ENCODE results near the gene VDAC2. TPM values are rescaled to one million over a fixed set of nuclear protein-coding genes. Genes with fewer than 3 reads are reported as not detected.

Gene VDAC2
- total and polyA plus RNA-seq, 10 of the 15 experiments (the other 5 are each of a cell fraction or from before 2014, with no cell fraction given) = 73.4 to 294 (median 146) TPM

GRCh38 chr10:75265856-75266255 is 55.3 kb downstream of the VDAC2 start:
- 1% methylated on average over 6 of the region's 6 CpGs for WGBS (ENCODE audit: insufficient coverage, insufficient replicate concordance, low lambda C conversion rate, missing lambda C conversion rate)
- TF ChIP-seq POU2F2 (IDR thresholded peaks at IDR 0.05; ENCODE audit: borderline replicate concordance, low read depth, low read length) (no peak), ZBTB4 (CRISPR knock-in tag; IDR thresholded peaks at IDR 0.05) (no peak), ZNF622 (IDR thresholded peaks at IDR 0.05) (no peak), USF2 (IDR thresholded peaks at IDR 0.05; ENCODE audit: borderline replicate concordance, low read depth, low read length) (no peak), PKNOX1 (IDR thresholded peaks at IDR 0.05) (no peak), TAF1 (IDR thresholded peaks at IDR 0.05; ENCODE audit: borderline replicate concordance, low read depth, low read length) (no peak), ELK1 (IDR thresholded peaks at IDR 0.05; ENCODE audit: low read depth, low read length) (no peak), FOS (IDR thresholded peaks at IDR 0.05; ENCODE audit: borderline replicate concordance, extremely low read depth, insufficient read length) (no peak), KAT2A (conservative IDR thresholded peaks at IDR 0.05; ENCODE audit: control insufficient read depth, low read depth, low read length) (no peak), SRF (IDR thresholded peaks at IDR 0.05; ENCODE audit: low read depth in 2 of 2, low read length in 2 of 2) (no peak), POLR2A (IDR thresholded peaks at IDR 0.05; ENCODE audit: low read depth, low read length) (no peak), NFIC (IDR thresholded peaks at IDR 0.05; ENCODE audit: low read depth, low read length) (no peak), HDGF (IDR thresholded peaks at IDR 0.05) (no peak), ESRRA (IDR thresholded peaks at IDR 0.05; ENCODE audit: low read length) (no peak), E4F1 (IDR thresholded peaks at IDR 0.05; ENCODE audit: borderline replicate concordance, partially characterized antibody) (no peak), MYB (IDR thresholded peaks at IDR 0.05; ENCODE audit: borderline replicate concordance, low read depth, low read length) (no peak)

More at GRCh38 chr10:75265856-75266255, 55.3 kb downstream of the VDAC2 start:
- Histone ChIP-seq H3K9ac (ENCODE audit: control insufficient read depth, insufficient read depth, low read length) (no peak overlapping the region), H4K20me1 (ENCODE audit: control insufficient read depth, insufficient read depth) (no peaks in the 10 kb centered on the region), H3K27ac (ENCODE audit: control insufficient read depth, insufficient read depth) (no peak overlapping the region), H3K9me3 (replicated peaks; ENCODE audit: control insufficient read depth, insufficient read depth, low read length) (no peaks in the 10 kb centered on the region), H2AFZ (ENCODE audit: control insufficient read depth, low read depth, low read length) (no peak overlapping the region), H3K4me3 (no peak overlapping the region), H3K36me3 (ENCODE audit: control insufficient read depth in 2 of 2, insufficient read depth in 2 of 2, low read length in 1 of 2) (no peaks in the 10 kb centered on the region), H3K79me2 (ENCODE audit: control insufficient read depth, insufficient read depth, low read length) (no peaks in the 10 kb centered on the region), H3K4me2 (ENCODE audit: control insufficient read depth, insufficient read depth) (no peak overlapping the region), H3K4me1 (ENCODE audit: control insufficient read depth, insufficient read depth, low read length) (no peaks in the 10 kb centered on the region), H3K27me3 (replicated peaks in 1 of 2; ENCODE audit: control insufficient read depth in 2 of 2, insufficient read depth in 2 of 2, low read length in 1 of 2) (no peaks in the 10 kb centered on the region)
- FAIRE-seq (no peak), DNase-seq (ENCODE audit: low read depth, low spot score) (no peak), ATAC-seq (no peak)
- ChIA-PET POLR2A (no interaction called here), SMC1A (ENCODE audit: uncharacterized antibody, unreplicated experiment) (no interaction called here), CTCF (no interaction called here), RAD21 (ENCODE audit: unreplicated experiment) (no interaction called here)
- intact Hi-C loops (cut with micrococcal nuclease; ENCODE audit: unreplicated experiment) = no loop called here
- in situ Hi-C loops (cut with MboI) = no loop called here
- no TSS peak for BruUV-seq (replicated peaks)
